Smooth muscle cell (in vitro differentiated cells): Measurements from ENCODE around the gene PIK3R6. TPM values are rescaled to one million over a fixed set of nuclear protein-coding genes. Genes with fewer than 3 reads are reported as not detected.

Experiments used
- DNase-seq: peaks from one replicate; lab custom pipeline; 2025; ENCODE audit not compliant: unreplicated experiment; lab: John Stamatoyannopoulos, UW
- H2AFZ ChIP-seq: fragments of 200-600 bp; sonication (generic); 2 replicates; pipeline ENCODE4 v1.6.0; 2016; ENCODE audit warnings: antibody characterized with exemption, low read depth, mild to moderate bottlenecking
- H3F3A ChIP-seq: fragments of 200-600 bp; sonication (generic); 2 replicates; pipeline ENCODE4 v1.6.0; 2017; ENCODE audit warnings: antibody characterized with exemption, low read depth
- H3K27ac ChIP-seq: fragments of 200-600 bp; sonication (generic); 2 replicates; pipeline ENCODE4 v1.5.1; 2016; ENCODE audit warnings: low read depth, mild to moderate bottlenecking
- H3K27me3 ChIP-seq: fragments of 200-600 bp; sonication (generic); 2 replicates; pipeline ENCODE4 v1.6.1; 2016; ENCODE audit warnings: low read depth, mild to moderate bottlenecking
- H3K36me3 ChIP-seq: fragments of 200-600 bp; sonication (generic); 2 replicates; pipeline ENCODE4 v1.5.1; 2016; ENCODE audit warnings: low read depth
- H3K4me1 ChIP-seq: fragments of 200-600 bp; sonication (generic); 2 replicates; pipeline ENCODE4 v1.5.1; 2016; ENCODE audit warnings: low read depth
- H3K4me2 ChIP-seq: fragments of 200-600 bp; sonication (generic); 2 replicates; pipeline ENCODE4 v1.6.0; 2016; ENCODE audit warnings: mild to moderate bottlenecking
- H3K4me3 ChIP-seq: fragments of 200-600 bp; sonication (generic); 2 replicates; pipeline ENCODE4 v1.5.1; 2016; ENCODE audit warnings: mild to moderate bottlenecking
- H3K79me2 ChIP-seq: fragments of 200-600 bp; sonication (generic); 2 replicates; pipeline ENCODE4 v1.6.0; 2016; ENCODE audit warnings: low read depth, mild to moderate bottlenecking
- H3K9ac ChIP-seq: fragments of 200-600 bp; sonication (generic); 2 replicates; pipeline ENCODE4 v1.6.0; 2016; ENCODE audit warnings: low read depth
- H3K9me3 ChIP-seq: fragments of 200-600 bp; sonication (generic); replicated peaks from 2 replicates; pipeline ENCODE4 v1.5.1; 2016; ENCODE audit warnings: low read depth
- H4K20me1 ChIP-seq: fragments of 200-600 bp; sonication (generic); 2 replicates; pipeline ENCODE4 v1.6.0; 2016; ENCODE audit warnings: low read depth
- CTCF ChIP-seq: fragments of 200-600 bp; sonication (generic); IDR thresholded peaks from 2 replicates; pipeline ENCODE4 v1.5.1; 2017; ENCODE audit warnings: borderline replicate concordance, mild to moderate bottlenecking, antibody characterized with exemption; ENCODE audit not compliant: insufficient read depth, poor library complexity, severe bottlenecking
- WGBS: methylation state at CpG from one replicate; pipeline ENCODE4 v1.1.7; 2016; ENCODE audit warnings: low lambda C conversion rate; 5-methylcytosine and 5-hydroxymethylcytosine counted together
- polyA plus RNA-seq: library from polyadenylated mRNA; unstranded; fragments of >200 nt; fragmentation: Nextera tagmentation; extraction: Ambion mirVana; gene quantifications from 2 replicates; pipeline ENCODE4 v1.2.1, GENCODE V29; 2016
- total RNA-seq: library from RNA; depleted of rRNA; stranded (reverse); fragments of >200 nt; gene quantifications from 2 replicates; pipeline ENCODE4 v1.2.3, GENCODE V29; 2014

PIK3R6 gene
- total and polyA plus RNA-seq, 2 experiments from 2014 or later = not detected

- Histone ChIP-seq H3K9me3 (no peaks in the 10 kb centered on the region), H3K27me3 (no peaks in the 10 kb centered on the region), H3K36me3 (no peaks in the 10 kb centered on the region), H3F3A (no peaks in the 10 kb centered on the region), H3K4me1 (no peaks in the 10 kb centered on the region), H3K27ac (no peak overlapping the region), H3K79me2 (no peaks in the 10 kb centered on the region), H2AFZ (no peak overlapping the region), H4K20me1 (no peaks in the 10 kb centered on the region), H3K4me2 (no peak overlapping the region), H3K9ac (no peak overlapping the region), H3K4me3 (no peak overlapping the region)
- DNase-seq = no peak
- 88% methylated on average over 12 of the region's 12 CpGs for WGBS
- no peak for TF ChIP-seq CTCF
Observed at GRCh38 chr17:8753136-8753975, 114.1 kb downstream of the PIK3R6 start.

Other genes with a start within 250 kb of the PIK3R6 start
- gene MYH10, start 236.9 kb downstream of the PIK3R6 start, total RNA-seq = 107 and 146 TPM in 2 replicates
- gene MYH10, start 236.9 kb downstream of the PIK3R6 start, polyA plus RNA-seq = 83.0 and 112 TPM in 2 replicates
- gene CCDC42, start 122.8 kb downstream of the PIK3R6 start, total RNA-seq = not detected in 2 replicates
- gene CCDC42, start 122.8 kb downstream of the PIK3R6 start, polyA plus RNA-seq = 0.15 TPM in 1 of 2 replicates, not detected in the other
- not detected in 2 replicates for gene SPDYE4, start 109.1 kb downstream of the PIK3R6 start, total RNA-seq
- gene SPDYE4, start 109.1 kb downstream of the PIK3R6 start, polyA plus RNA-seq = not detected in 2 replicates
- gene MFSD6L, start 68.3 kb downstream of the PIK3R6 start, total RNA-seq = 0.13 and 0.49 TPM in 2 replicates
- 0.41 TPM in 1 of 2 replicates, not detected in the other for gene MFSD6L, start 68.3 kb downstream of the PIK3R6 start, polyA plus RNA-seq
- gene PIK3R5, start 98.0 kb upstream of the PIK3R6 start, total RNA-seq = 0.27 TPM in 1 of 2 replicates, not detected in the other
- not detected in 2 replicates for gene PIK3R5, start 98.0 kb upstream of the PIK3R6 start, polyA plus RNA-seq
- gene NTN1, start 153.8 kb upstream of the PIK3R6 start, total RNA-seq = 0.13 and 0.72 TPM in 2 replicates
- gene NTN1, start 153.8 kb upstream of the PIK3R6 start, polyA plus RNA-seq = 0.07 TPM in 1 of 2 replicates, not detected in the other